H1 (cell line): ENCODE results near the gene RNF141.

ENCODE experiments used
- CTCF ChIP-seq, 3 experiments: IDR thresholded peaks; 1 replicate in 2 of 3; 2 replicates in 1 of 3; pipeline versions ENCODE4 v1.5.1 to v1.6.1; 2011; ENCODE audit warnings: low read length in 3 of 3, mild to moderate bottlenecking in 3 of 3, inconsistent platforms in 2 of 3, low read depth in 1 of 3, moderate library complexity in 1 of 3; ENCODE audit not compliant: insufficient read depth in 1 of 3; ENCODE audit errors: control extremely low read depth in 1 of 3
- EP300 ChIP-seq, 2 experiments: IDR thresholded peaks; 1 replicate in 1 of 2; 2 replicates in 1 of 2; pipeline ENCODE4 v1.6.1; 2011 to 2012; ENCODE audit warnings: low read depth in 2 of 2, low read length in 2 of 2, mild to moderate bottlenecking in 2 of 2, borderline replicate concordance in 1 of 2, inconsistent platforms in 1 of 2, moderate library complexity in 1 of 2
- MAFK ChIP-seq: IDR thresholded peaks from 2 replicates; pipeline ENCODE4 v1.6.1; 2012; ENCODE audit warnings: low read depth, mild to moderate bottlenecking, improper control_type of control experiment, low read length
- RBBP5 ChIP-seq: IDR thresholded peaks from 2 replicates; pipeline ENCODE4 v1.7.1; 2012; ENCODE audit warnings: low read depth, mild to moderate bottlenecking, inconsistent platforms, low read length, moderate library complexity, borderline replicate concordance

- TF ChIP-seq EP300 (IDR thresholded peaks at IDR 0.05; ENCODE audit: borderline replicate concordance in 1 of 2, low read depth in 2 of 2, low read length in 2 of 2) (no peak), MAFK (no peak), CTCF (IDR thresholded peaks at IDR 0.05; ENCODE audit: control extremely low read depth in 1 of 3, insufficient read depth in 1 of 3, low read depth in 1 of 3, low read length in 3 of 3) (no peak), RBBP5 (no peak)
Observed at GRCh38 chr11:10481560-10482349, 59.2 kb downstream of the RNF141 start.
